ENCODE results near the gene RHBDD3.

Gene RHBDD3

GRCh38 chr22:29301716-29302401, 34.1 kb upstream of the RHBDD3 start:
- no peak overlapping the region for H3K4me3 ChIP-seq (ENCODE audit: low read depth, low read length)
- no peaks in the 10 kb centered on the region for H3K9me3 ChIP-seq (ENCODE audit: insufficient read depth, low read depth, low read length)
- H2BK5ac ChIP-seq (ENCODE audit: low read depth, low read length, poor library complexity), result no peak overlapping the region
- H3K23ac ChIP-seq (ENCODE audit: low read length), result no peak overlapping the region
- no peak overlapping the region for H2BK120ac ChIP-seq (ENCODE audit: insufficient read depth, low read length, poor library complexity)
- DNase-seq, result no peak
- H3K79me2 ChIP-seq (ENCODE audit: control insufficient read depth, insufficient read depth, low read length, poor library complexity), result no peaks in the 10 kb centered on the region
- no peak overlapping the region for H3K27ac ChIP-seq (ENCODE audit: low read depth, low read length)
- no peak overlapping the region for H3K9ac ChIP-seq (ENCODE audit: low read length)
- no peak overlapping the region for H2AK5ac ChIP-seq (ENCODE audit: low read length)
- no peak overlapping the region for H4K91ac ChIP-seq (ENCODE audit: low read depth, low read length)
- H4K8ac ChIP-seq (ENCODE audit: low read depth, low read length), result no peak overlapping the region
- H3K4me1 ChIP-seq (ENCODE audit: control insufficient read depth in 1 of 2, insufficient read depth in 2 of 2, low read length in 2 of 2), result peaks cover 2 to 5% of the 10 kb centered on the region in 2 experiments
- H3K18ac ChIP-seq (ENCODE audit: low read length), result no peak overlapping the region
- no peak overlapping the region for H3K14ac ChIP-seq (ENCODE audit: low read length)
- no peak overlapping the region for H2BK12ac ChIP-seq (ENCODE audit: low read length)
- no CpG with 5 or more reads among the region's 17 CpGs for WGBS (ENCODE audit: extremely low coverage, insufficient coverage, insufficient read length)
- peaks cover 5% of the 10 kb centered on the region for H3K79me1 ChIP-seq (ENCODE audit: low read length)
- H4K12ac ChIP-seq (ENCODE audit: low read depth, low read length), result no peak overlapping the region
- H3K4me2 ChIP-seq (ENCODE audit: low read length), result no peak overlapping the region
- no peaks in the 10 kb centered on the region for H3K27me3 ChIP-seq (ENCODE audit: insufficient read depth, low read length)
- no peak overlapping the region for H3K4ac ChIP-seq (ENCODE audit: low read depth, low read length)
- H3K36me3 ChIP-seq (ENCODE audit: control insufficient read depth in 1 of 2, insufficient read depth in 2 of 2, low read length in 2 of 2), result peaks cover 37 to 42% of the 10 kb centered on the region in 2 experiments
- H2AFZ ChIP-seq (ENCODE audit: insufficient read depth, low read length, poor library complexity), result no peak overlapping the region

- no peak overlapping the region for H3K23ac ChIP-seq (ENCODE audit: low read length)
- H3K9me3 ChIP-seq (ENCODE audit: insufficient read depth, low read depth, low read length), result no peaks in the 10 kb centered on the region
- H2AFZ ChIP-seq (ENCODE audit: insufficient read depth, low read length, poor library complexity), result no peak overlapping the region
- whole genome bisulfite sequencing (ENCODE audit: extremely low coverage, insufficient coverage, insufficient read length), result no CpG with 5 or more reads among the region's 10 CpGs
- H3K18ac ChIP-seq (ENCODE audit: low read length), result no peak overlapping the region
- no peak overlapping the region for H3K4me2 ChIP-seq (ENCODE audit: low read length)
- DNase-seq, result no peak
- no peaks in the 10 kb centered on the region for H3K79me2 ChIP-seq (ENCODE audit: control insufficient read depth, insufficient read depth, low read length, poor library complexity)
- no peak overlapping the region for H2BK12ac ChIP-seq (ENCODE audit: low read length)
- peaks cover 2 to 5% of the 10 kb centered on the region in 2 experiments for H3K4me1 ChIP-seq (ENCODE audit: control insufficient read depth in 1 of 2, insufficient read depth in 2 of 2, low read length in 2 of 2)
- no peak overlapping the region for H4K8ac ChIP-seq (ENCODE audit: low read depth, low read length)
- no peak overlapping the region for H2BK120ac ChIP-seq (ENCODE audit: insufficient read depth, low read length, poor library complexity)
- H2BK5ac ChIP-seq (ENCODE audit: low read depth, low read length, poor library complexity), result no peak overlapping the region
- no peak overlapping the region for H3K4ac ChIP-seq (ENCODE audit: low read depth, low read length)
- no peak overlapping the region for H3K27ac ChIP-seq (ENCODE audit: low read depth, low read length)
- H3K27me3 ChIP-seq (ENCODE audit: insufficient read depth, low read length), result no peaks in the 10 kb centered on the region
- peaks cover 44 to 50% of the 10 kb centered on the region in 2 experiments for H3K36me3 ChIP-seq (ENCODE audit: control insufficient read depth in 1 of 2, insufficient read depth in 2 of 2, low read length in 2 of 2)
- H4K91ac ChIP-seq (ENCODE audit: low read depth, low read length), result no peak overlapping the region
- no peak overlapping the region for H3K9ac ChIP-seq (ENCODE audit: low read length)
- no peak overlapping the region for H3K4me3 ChIP-seq (ENCODE audit: low read depth, low read length)
- H3K14ac ChIP-seq (ENCODE audit: low read length), result no peak overlapping the region
- no peak overlapping the region for H4K12ac ChIP-seq (ENCODE audit: low read depth, low read length)
- no peak overlapping the region for H2AK5ac ChIP-seq (ENCODE audit: low read length)
- H3K79me1 ChIP-seq (ENCODE audit: low read length), result no peaks in the 10 kb centered on the region
These were observed 33.2 kb upstream of the RHBDD3 start for GRCh38 chr22:29300807-29301601.

GRCh38 chr22:29300467-29300806, 32.7 kb upstream of the RHBDD3 start:
- no peaks in the 10 kb centered on the region for H3K27me3 ChIP-seq (ENCODE audit: insufficient read depth, low read length)
- H3K18ac ChIP-seq (ENCODE audit: low read length), result no peak overlapping the region
- no peak overlapping the region for H4K12ac ChIP-seq (ENCODE audit: low read depth, low read length)
- no peak overlapping the region for H2BK12ac ChIP-seq (ENCODE audit: low read length)
- no CpG with 5 or more reads among the region's 4 CpGs for WGBS (ENCODE audit: extremely low coverage, insufficient coverage, insufficient read length)
- no peak overlapping the region for H3K4ac ChIP-seq (ENCODE audit: low read depth, low read length)
- DNase-seq, result no peak
- H4K8ac ChIP-seq (ENCODE audit: low read depth, low read length), result no peak overlapping the region
- H3K14ac ChIP-seq (ENCODE audit: low read length), result no peak overlapping the region
- H3K79me2 ChIP-seq (ENCODE audit: control insufficient read depth, insufficient read depth, low read length, poor library complexity), result no peaks in the 10 kb centered on the region
- no peak overlapping the region for H3K9ac ChIP-seq (ENCODE audit: low read length)
- peaks cover 46 to 55% of the 10 kb centered on the region in 2 experiments for H3K36me3 ChIP-seq (ENCODE audit: control insufficient read depth in 1 of 2, insufficient read depth in 2 of 2, low read length in 2 of 2)
- H2AK5ac ChIP-seq (ENCODE audit: low read length), result no peak overlapping the region
- H2BK120ac ChIP-seq (ENCODE audit: insufficient read depth, low read length, poor library complexity), result no peak overlapping the region
- no peak overlapping the region for H4K91ac ChIP-seq (ENCODE audit: low read depth, low read length)
- no peak overlapping the region for H3K4me2 ChIP-seq (ENCODE audit: low read length)
- no peak overlapping the region for H3K4me3 ChIP-seq (ENCODE audit: low read depth, low read length)
- no peaks in the 10 kb centered on the region for H3K9me3 ChIP-seq (ENCODE audit: insufficient read depth, low read depth, low read length)
- no peak overlapping the region for H3K27ac ChIP-seq (ENCODE audit: low read depth, low read length)
- no peak overlapping the region for H2AFZ ChIP-seq (ENCODE audit: insufficient read depth, low read length, poor library complexity)
- no peak overlapping the region for H3K23ac ChIP-seq (ENCODE audit: low read length)
- no peaks in the 10 kb centered on the region for H3K79me1 ChIP-seq (ENCODE audit: low read length)
- H3K4me1 ChIP-seq (ENCODE audit: control insufficient read depth in 1 of 2, insufficient read depth in 2 of 2, low read length in 2 of 2), result peaks cover 0 to 2% of the 10 kb centered on the region in 2 experiments
- no peak overlapping the region for H2BK5ac ChIP-seq (ENCODE audit: low read depth, low read length, poor library complexity)

- Histone ChIP-seq H2BK5ac (ENCODE audit: low read depth, low read length, poor library complexity) (no peak overlapping the region), H4K91ac (ENCODE audit: low read depth, low read length) (no peak overlapping the region), H3K4me3 (ENCODE audit: low read depth, low read length) (no peak overlapping the region), H3K4me1 (ENCODE audit: control insufficient read depth in 1 of 2, insufficient read depth in 2 of 2, low read length in 2 of 2) (no peaks in the 10 kb centered on the region), H4K8ac (ENCODE audit: low read depth, low read length) (no peak overlapping the region), H3K36me3 (ENCODE audit: control insufficient read depth in 1 of 2, insufficient read depth in 2 of 2, low read length in 2 of 2) (peaks cover 53 to 65% of the 10 kb centered on the region in 2 experiments), H3K9ac (ENCODE audit: low read length) (no peak overlapping the region), H3K4me2 (ENCODE audit: low read length) (no peak overlapping the region), H2BK12ac (ENCODE audit: low read length) (no peak overlapping the region), H4K12ac (ENCODE audit: low read depth, low read length) (peak overlapping the region; percentile 12), H2BK120ac (ENCODE audit: insufficient read depth, low read length, poor library complexity) (no peak overlapping the region), H2AFZ (ENCODE audit: insufficient read depth, low read length, poor library complexity) (no peak overlapping the region), H3K23ac (ENCODE audit: low read length) (no peak overlapping the region), H3K79me1 (ENCODE audit: low read length) (no peaks in the 10 kb centered on the region), H3K14ac (ENCODE audit: low read length) (no peak overlapping the region), H2AK5ac (ENCODE audit: low read length) (no peak overlapping the region), H3K4ac (ENCODE audit: low read depth, low read length) (no peak overlapping the region), H3K27me3 (ENCODE audit: insufficient read depth, low read length) (no peaks in the 10 kb centered on the region), H3K9me3 (ENCODE audit: insufficient read depth, low read depth, low read length) (no peaks in the 10 kb centered on the region), H3K79me2 (ENCODE audit: control insufficient read depth, insufficient read depth, low read length, poor library complexity) (no peaks in the 10 kb centered on the region), H3K27ac (ENCODE audit: low read depth, low read length) (no peak overlapping the region), H3K18ac (ENCODE audit: low read length) (no peak overlapping the region)
- no peak for DNase-seq
- no CpG with 5 or more reads among the region's 19 CpGs for WGBS (ENCODE audit: extremely low coverage, insufficient coverage, insufficient read length)
These were observed 31.5 kb upstream of the RHBDD3 start for GRCh38 chr22:29299136-29299900.

Data from trophoblast cell (in vitro differentiated cells and primary cell).